Measurements from ENCODE around the gene GSG1L. TPM values are rescaled to one million over a fixed set of nuclear protein-coding genes. Genes with fewer than 3 reads are reported as not detected.

The GSG1L gene
- total RNA-seq, 1 experiment from 2014 or later = not detected

DNA sequence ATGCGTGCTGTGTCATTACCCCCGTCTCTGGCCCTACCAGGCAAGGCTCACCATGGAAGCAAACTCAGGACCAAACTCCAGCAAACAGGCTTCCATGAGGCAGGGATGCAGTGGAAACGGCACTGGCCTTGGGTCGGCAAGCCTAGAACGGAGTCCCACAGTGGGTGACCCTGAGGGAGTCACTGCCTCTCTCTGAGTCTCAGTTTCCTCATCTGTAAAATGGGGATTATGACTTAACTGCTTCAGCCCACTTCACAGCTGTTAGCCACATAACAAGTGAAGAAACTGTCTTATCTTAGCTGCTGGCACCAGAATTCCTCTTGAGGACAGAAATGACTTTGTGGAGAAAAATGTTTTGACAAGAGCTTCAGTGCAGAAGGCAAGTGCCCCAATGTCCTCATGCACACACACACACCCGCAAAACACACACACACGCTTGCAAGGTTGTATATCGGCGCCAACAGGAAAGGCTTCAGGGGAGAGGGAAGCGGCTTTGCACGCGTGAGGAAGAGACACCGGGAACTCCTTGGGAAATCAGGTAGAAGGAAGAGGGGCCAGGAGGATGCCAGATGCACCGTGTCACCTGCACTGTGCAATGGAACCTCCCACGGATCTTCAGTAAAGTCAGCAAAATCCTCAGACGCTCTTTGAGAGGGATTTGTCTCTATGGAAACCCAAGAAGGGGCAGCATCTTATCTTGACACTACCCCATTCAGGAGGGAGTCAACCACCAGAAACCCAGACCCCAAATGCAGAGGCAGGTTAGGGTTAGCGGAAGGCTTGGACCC lies 53.7 kb downstream of the GSG1L start:
- ChIA-PET POLR2A (ENCODE audit: unreplicated experiment) (no interaction called here), CTCF (no interaction called here)
- no peaks in the 10 kb centered on the region for H3F3A ChIP-seq (ENCODE audit: insufficient read depth, low read depth)
- H3K4me2 ChIP-seq = no peak overlapping the region
- no peak overlapping the region for H3K4me3 ChIP-seq
- TF ChIP-seq EZH2 (IDR thresholded peaks at IDR 0.05; ENCODE audit: low read depth) = no peak
- TF ChIP-seq, protein P1, sequence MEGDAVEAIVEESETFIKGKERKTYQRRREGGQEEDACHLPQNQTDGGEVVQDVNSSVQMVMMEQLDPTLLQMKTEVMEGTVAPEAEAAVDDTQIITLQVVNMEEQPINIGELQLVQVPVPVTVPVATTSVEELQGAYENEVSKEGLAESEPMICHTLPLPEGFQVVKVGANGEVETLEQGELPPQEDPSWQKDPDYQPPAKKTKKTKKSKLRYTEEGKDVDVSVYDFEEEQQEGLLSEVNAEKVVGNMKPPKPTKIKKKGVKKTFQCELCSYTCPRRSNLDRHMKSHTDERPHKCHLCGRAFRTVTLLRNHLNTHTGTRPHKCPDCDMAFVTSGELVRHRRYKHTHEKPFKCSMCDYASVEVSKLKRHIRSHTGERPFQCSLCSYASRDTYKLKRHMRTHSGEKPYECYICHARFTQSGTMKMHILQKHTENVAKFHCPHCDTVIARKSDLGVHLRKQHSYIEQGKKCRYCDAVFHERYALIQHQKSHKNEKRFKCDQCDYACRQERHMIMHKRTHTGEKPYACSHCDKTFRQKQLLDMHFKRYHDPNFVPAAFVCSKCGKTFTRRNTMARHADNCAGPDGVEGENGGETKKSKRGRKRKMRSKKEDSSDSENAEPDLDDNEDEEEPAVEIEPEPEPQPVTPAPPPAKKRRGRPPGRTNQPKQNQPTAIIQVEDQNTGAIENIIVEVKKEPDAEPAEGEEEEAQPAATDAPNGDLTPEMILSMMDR (conservative IDR thresholded peaks at IDR 0.05) = no peak
- H3K27ac ChIP-seq = no peak overlapping the region
- peaks cover 97% of the 10 kb centered on the region for H3K27me3 ChIP-seq (ENCODE audit: insufficient read depth, low read depth)
- intact Hi-C loops (cut with micrococcal nuclease; ENCODE audit: unreplicated experiment) = no loop called here
- no peaks in the 10 kb centered on the region for H3K79me2 ChIP-seq (ENCODE audit: low read depth)
- no peak for DNase-seq
- no peaks in the 10 kb centered on the region for H3K36me3 ChIP-seq (ENCODE audit: low read depth)
- H3K9me2 ChIP-seq (ENCODE audit: insufficient read depth) = no peaks in the 10 kb centered on the region
- H2AFZ ChIP-seq = no peak overlapping the region
- BruUV-seq (replicated peaks) = no TSS peak
- no peaks in the 10 kb centered on the region for H3K4me1 ChIP-seq (replicated peaks; ENCODE audit: insufficient read depth)
- H3K9me3 ChIP-seq (ENCODE audit: insufficient read depth, low read depth) = no peaks in the 10 kb centered on the region
- no peaks in the 10 kb centered on the region for H4K20me1 ChIP-seq (ENCODE audit: insufficient read depth)

DNA sequence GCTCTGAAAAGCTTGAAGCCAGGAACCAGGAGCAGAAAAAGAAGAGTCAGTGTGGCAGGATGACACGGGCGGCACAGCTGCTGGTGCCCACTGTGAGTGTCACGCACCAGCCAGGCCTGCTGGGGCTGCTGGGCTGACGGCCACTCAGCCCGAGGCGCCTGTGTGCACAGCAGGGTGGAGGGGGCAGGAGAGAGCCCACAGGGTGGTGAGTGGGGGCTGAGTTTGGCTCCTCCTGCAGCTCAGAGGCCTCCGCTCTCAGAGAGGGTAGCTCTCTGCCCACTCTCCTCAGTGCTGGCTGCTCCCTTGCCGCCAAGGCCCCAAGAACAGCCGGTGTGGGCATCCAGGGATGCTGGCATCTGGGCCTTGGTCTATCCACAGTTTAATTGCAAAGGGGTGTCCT lies 59.6 kb downstream of the GSG1L start:
- no peaks in the 10 kb centered on the region for H3K79me2 ChIP-seq (ENCODE audit: low read depth)
- no peaks in the 10 kb centered on the region for H3K9me2 ChIP-seq (ENCODE audit: insufficient read depth)
- CTCF ChIA-PET = no interaction called here
- H3F3A ChIP-seq (ENCODE audit: insufficient read depth, low read depth) = no peaks in the 10 kb centered on the region
- no TSS peak for BruUV-seq (replicated peaks)
- TF ChIP-seq, protein P1 (conservative IDR thresholded peaks at IDR 0.05) = no peak
- no peak for TF ChIP-seq EZH2 (IDR thresholded peaks at IDR 0.05; ENCODE audit: low read depth)
- no peak overlapping the region for H3K4me3 ChIP-seq
- no peak overlapping the region for H3K4me2 ChIP-seq
- no peak for DNase-seq
- no peak overlapping the region for H2AFZ ChIP-seq
- no peaks in the 10 kb centered on the region for H3K9me3 ChIP-seq (ENCODE audit: insufficient read depth, low read depth)
- POLR2A ChIA-PET (ENCODE audit: unreplicated experiment) = no interaction called here
- H3K4me1 ChIP-seq (replicated peaks; ENCODE audit: insufficient read depth) = no peaks in the 10 kb centered on the region
- H3K27ac ChIP-seq = no peak overlapping the region
- no peaks in the 10 kb centered on the region for H3K36me3 ChIP-seq (ENCODE audit: low read depth)
- intact Hi-C loops (cut with micrococcal nuclease; ENCODE audit: unreplicated experiment) = no loop called here
- 0 out of 2 replicates have a peak, but pooled peaks cover 3% of the 10 kb centered on the region for H4K20me1 ChIP-seq (ENCODE audit: insufficient read depth)
- peaks cover 96% of the 10 kb centered on the region for H3K27me3 ChIP-seq (ENCODE audit: insufficient read depth, low read depth)

DNA sequence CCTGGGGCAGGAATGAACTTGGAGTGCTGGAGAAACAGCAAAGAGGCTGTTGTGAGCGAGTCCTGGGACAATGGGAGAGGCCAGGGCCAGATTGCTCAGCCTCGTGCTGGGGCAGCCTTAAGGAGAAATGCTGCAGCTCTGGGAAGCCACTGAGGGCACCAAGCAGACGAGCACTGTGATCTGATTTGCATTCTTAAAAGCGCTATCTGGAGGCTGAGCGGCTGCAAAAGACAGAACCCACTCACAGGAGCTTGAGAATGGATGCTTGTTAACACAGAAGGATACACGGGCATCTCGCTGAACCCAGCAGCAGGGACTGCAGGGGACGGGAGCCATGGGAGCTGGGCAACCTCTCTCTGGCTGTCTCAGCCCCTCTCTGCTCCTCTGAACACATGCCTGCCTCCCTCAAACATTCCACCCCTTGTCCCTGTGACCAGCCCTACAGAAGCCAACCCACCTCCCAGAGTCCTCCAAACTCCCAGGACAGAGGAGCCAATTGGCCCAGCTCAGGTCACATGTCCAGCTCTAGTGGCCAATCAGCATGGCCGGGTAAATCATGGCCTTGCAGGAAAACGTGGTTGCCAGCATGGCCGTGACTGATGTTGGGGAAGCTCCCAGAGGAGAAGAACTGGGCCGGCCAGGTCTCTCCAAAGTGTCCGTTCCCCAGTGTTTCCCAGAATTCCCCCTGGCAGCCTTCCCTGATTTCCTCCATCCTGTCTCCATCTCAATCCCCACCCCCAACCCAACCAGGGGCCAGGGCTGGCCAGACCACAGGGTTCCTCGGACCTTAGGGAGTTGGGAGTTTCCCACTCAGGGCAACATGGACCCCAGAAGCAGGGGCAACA lies 60.3 kb downstream of the GSG1L start:
- no peak overlapping the region for H3K4me2 ChIP-seq
- TF ChIP-seq, protein P1 (conservative IDR thresholded peaks at IDR 0.05) = no peak
- TF ChIP-seq EZH2 (IDR thresholded peaks at IDR 0.05; ENCODE audit: low read depth) = no peak
- H3K4me1 ChIP-seq (replicated peaks; ENCODE audit: insufficient read depth) = no peaks in the 10 kb centered on the region
- no peak overlapping the region for H2AFZ ChIP-seq
- ChIA-PET POLR2A (ENCODE audit: unreplicated experiment) (no interaction called here), CTCF (no interaction called here)
- H4K20me1 ChIP-seq (ENCODE audit: insufficient read depth) = 0 out of 2 replicates have a peak, but pooled peaks cover 3% of the 10 kb centered on the region
- H3K9me3 ChIP-seq (ENCODE audit: insufficient read depth, low read depth) = no peaks in the 10 kb centered on the region
- no peak overlapping the region for H3K4me3 ChIP-seq
- H3K9me2 ChIP-seq (ENCODE audit: insufficient read depth) = no peaks in the 10 kb centered on the region
- H3K79me2 ChIP-seq (ENCODE audit: low read depth) = no peaks in the 10 kb centered on the region
- intact Hi-C loops (cut with micrococcal nuclease; ENCODE audit: unreplicated experiment) = no loop called here
- H3K27ac ChIP-seq = no peak overlapping the region
- BruUV-seq (replicated peaks) = no TSS peak
- H3K27me3 ChIP-seq (ENCODE audit: insufficient read depth, low read depth) = peaks cover 93% of the 10 kb centered on the region
- no peaks in the 10 kb centered on the region for H3K36me3 ChIP-seq (ENCODE audit: low read depth)
- H3F3A ChIP-seq (ENCODE audit: insufficient read depth, low read depth) = no peaks in the 10 kb centered on the region
- DNase-seq = no peak

Data from PC-9 (cell line).